ENCODE measurements around the gene MICAL2. TPM values are rescaled to one million over a fixed set of nuclear protein-coding genes. Genes with fewer than 3 reads are reported as not detected.

MICAL2 gene
- total and polyA plus RNA-seq, 3 experiments from 2014 or later: 32.4 to 147 (median 146) TPM

- ChIA-PET POLR2A (no interaction called here), CTCF (interaction anchor here (1.0 to 3.0 kb wide), 4 partner anchors 13 to 133 kb away, joined by 3 to 12 read pairs (median 4); no protein-coding TSS in a partner anchor)
- DNase-seq: no peak
- Mint-ChIP-seq H3K36me3 (no peaks in the 10 kb centered on the region), H3K27ac (peak overlapping the region in 4 of 8 donors; percentile 25 to 91 (median 50)), H3K4me1 (peaks cover 18 to 32% (median 29%) of the 10 kb centered on the region in 3 donors), H3K4me3 (peak overlapping the region in 3 of 7 donors; percentile 24 to 54 (median 44)), H3K27me3 (peaks cover 2 to 3% of the 10 kb centered on the region in 2 donors), H3K9me3 (no peaks in the 10 kb centered on the region)
- Histone ChIP-seq H3K4me3 (ENCODE audit: low read length) (no peak overlapping the region), H3K27me3 (ENCODE audit: insufficient read depth, low read length, poor library complexity, severe bottlenecking) (no peaks in the 10 kb centered on the region), H3K4me1 (ENCODE audit: insufficient read depth, low read length) (no peaks in the 10 kb centered on the region), H3K27ac (ENCODE audit: low read depth, low read length) (no peak overlapping the region), H3K36me3 (ENCODE audit: insufficient read depth, low read length) (no peaks in the 10 kb centered on the region), H3K9me3 (ENCODE audit: low read length) (no peaks in the 10 kb centered on the region)
Observed at GRCh38 chr11:12103411-12104225, 6.8 kb upstream of the MICAL2 start.

- CTCF ChIA-PET: no interaction called here
- H3K36me3 Mint-ChIP-seq: peaks cover 0 to 2% (median 0%) of the 10 kb centered on the region in 3 donors
- Histone ChIP-seq H3K27me3 (ENCODE audit: insufficient read depth, low read length, poor library complexity, severe bottlenecking) (no peaks in the 10 kb centered on the region), H3K4me3 (ENCODE audit: low read length) (no peak overlapping the region), H3K36me3 (ENCODE audit: insufficient read depth, low read length) (no peaks in the 10 kb centered on the region), H3K9me3 (ENCODE audit: low read length) (no peaks in the 10 kb centered on the region), H3K4me1 (ENCODE audit: insufficient read depth, low read length) (peaks cover 8% of the 10 kb centered on the region), H3K27ac (ENCODE audit: low read depth, low read length) (no peak overlapping the region)
- H3K4me1 Mint-ChIP-seq: peaks cover 21 to 37% (median 31%) of the 10 kb centered on the region in 3 donors
- H3K27me3 Mint-ChIP-seq: peaks cover 0 to 2% of the 10 kb centered on the region in 2 donors
- POLR2A ChIA-PET: no interaction called here
- H3K27ac Mint-ChIP-seq: peak overlapping the region in 2 of 8 donors; percentile 3 to 23
- no peak for DNase-seq
- peak overlapping the region in 1 of 7 donors; percentile 46 for H3K4me3 Mint-ChIP-seq
- no peaks in the 10 kb centered on the region for H3K9me3 Mint-ChIP-seq
Observed at GRCh38 chr11:12105471-12105870, 4.9 kb upstream of the MICAL2 start.

GRCh38 chr11:12106101-12106500 lies 4.3 kb upstream of the MICAL2 start:
- no peaks in the 10 kb centered on the region for H3K9me3 Mint-ChIP-seq
- H3K4me1 ChIP-seq (ENCODE audit: insufficient read depth, low read length): peaks cover 10% of the 10 kb centered on the region
- H3K27ac Mint-ChIP-seq: peak overlapping the region in 4 of 8 donors; percentile 3 to 59 (median 32)
- H3K36me3 ChIP-seq (ENCODE audit: insufficient read depth, low read length): no peaks in the 10 kb centered on the region
- H3K36me3 Mint-ChIP-seq: peaks cover 0 to 2% (median 0%) of the 10 kb centered on the region in 3 donors
- H3K9me3 ChIP-seq (ENCODE audit: low read length): no peaks in the 10 kb centered on the region
- POLR2A ChIA-PET: no interaction called here
- H3K4me1 Mint-ChIP-seq: peaks cover 23 to 37% (median 34%) of the 10 kb centered on the region in 3 donors
- CTCF ChIA-PET: no interaction called here
- H3K27me3 ChIP-seq (ENCODE audit: insufficient read depth, low read length, poor library complexity, severe bottlenecking): no peaks in the 10 kb centered on the region
- H3K4me3 ChIP-seq (ENCODE audit: low read length): no peak overlapping the region
- peaks cover 0 to 2% of the 10 kb centered on the region in 2 donors for H3K27me3 Mint-ChIP-seq
- DNase-seq: no peak
- no peak overlapping the region for H3K4me3 Mint-ChIP-seq
- H3K27ac ChIP-seq (ENCODE audit: low read depth, low read length): no peak overlapping the region

GRCh38 chr11:12106501-12106900 lies 3.9 kb upstream of the MICAL2 start:
- H3K27me3 ChIP-seq (ENCODE audit: insufficient read depth, low read length, poor library complexity, severe bottlenecking): no peaks in the 10 kb centered on the region
- ChIA-PET CTCF (no interaction called here), POLR2A (no interaction called here)
- H3K4me3 ChIP-seq (ENCODE audit: low read length): no peak overlapping the region
- Mint-ChIP-seq H3K4me3 (no peak overlapping the region), H3K4me1 (peaks cover 26 to 39% (median 36%) of the 10 kb centered on the region in 3 donors), H3K9me3 (no peaks in the 10 kb centered on the region), H3K27me3 (peaks cover 0 to 2% of the 10 kb centered on the region in 2 donors), H3K36me3 (peaks cover 0 to 2% (median 0%) of the 10 kb centered on the region in 3 donors), H3K27ac (peak overlapping the region in 2 of 8 donors; percentile 17 to 33)
- H3K27ac ChIP-seq (ENCODE audit: low read depth, low read length): no peak overlapping the region
- no peaks in the 10 kb centered on the region for H3K9me3 ChIP-seq (ENCODE audit: low read length)
- DNase-seq: no peak
- no peaks in the 10 kb centered on the region for H3K36me3 ChIP-seq (ENCODE audit: insufficient read depth, low read length)
- peaks cover 14% of the 10 kb centered on the region for H3K4me1 ChIP-seq (ENCODE audit: insufficient read depth, low read length)

GRCh38 chr11:12108875-12109453 lies 1.4 kb upstream of the MICAL2 start:
- Histone ChIP-seq H3K4me3 (ENCODE audit: low read length) (no peak overlapping the region), H3K27ac (ENCODE audit: low read depth, low read length) (no peak overlapping the region), H3K36me3 (ENCODE audit: insufficient read depth, low read length) (no peaks in the 10 kb centered on the region), H3K27me3 (ENCODE audit: insufficient read depth, low read length, poor library complexity, severe bottlenecking) (no peaks in the 10 kb centered on the region), H3K4me1 (ENCODE audit: insufficient read depth, low read length) (peaks cover 17% of the 10 kb centered on the region), H3K9me3 (ENCODE audit: low read length) (no peaks in the 10 kb centered on the region)
- Mint-ChIP-seq H3K4me3 (peak overlapping the region; percentile 15 to 91 (median 63)), H3K4me1 (peaks cover 22 to 45% (median 40%) of the 10 kb centered on the region in 3 donors), H3K27me3 (peaks cover 0 to 2% of the 10 kb centered on the region in 2 donors), H3K36me3 (peaks cover 0 to 2% (median 0%) of the 10 kb centered on the region in 3 donors), H3K9me3 (no peaks in the 10 kb centered on the region), H3K27ac (peak overlapping the region in 5 of 8 donors; percentile 16 to 68 (median 48))
- POLR2A ChIA-PET: interaction anchor here (0.6 to 0.7 kb wide), 2 partner anchors 10 to 11 kb away, joined by 3 to 5 read pairs; no protein-coding TSS in a partner anchor
- CTCF ChIA-PET: interaction anchor here (0.6 to 3.6 kb wide), 4 partner anchors 9 to 172 kb away, joined by 3 to 13 read pairs (median 4); no protein-coding TSS in a partner anchor
- no peak for DNase-seq

GRCh38 chr11:12109591-12110196 lies 696 bp upstream of the MICAL2 start:
- no peaks in the 10 kb centered on the region for H3K9me3 ChIP-seq (ENCODE audit: low read length)
- no peaks in the 10 kb centered on the region for H3K36me3 ChIP-seq (ENCODE audit: insufficient read depth, low read length)
- ChIA-PET POLR2A (interaction anchor here (0.7 kb wide), 1 partner anchor 11 kb away, joined by 5 read pairs; no protein-coding TSS in a partner anchor), CTCF (interaction anchor here (1.1 to 3.6 kb wide), 3 partner anchors 47 to 172 kb away, joined by 3 to 13 read pairs (median 4); no protein-coding TSS in a partner anchor)
- peak overlapping the region; percentile 24 for H3K27ac ChIP-seq (ENCODE audit: low read depth, low read length)
- Mint-ChIP-seq H3K27ac (peak overlapping the region; percentile 34 to 89 (median 72)), H3K4me1 (peaks cover 22 to 50% (median 40%) of the 10 kb centered on the region in 3 donors), H3K27me3 (peaks cover 0 to 2% of the 10 kb centered on the region in 2 donors), H3K4me3 (peak overlapping the region; percentile 78 to 91 (median 83)), H3K36me3 (peaks cover 0 to 2% (median 0%) of the 10 kb centered on the region in 3 donors), H3K9me3 (no peaks in the 10 kb centered on the region)
- H3K27me3 ChIP-seq (ENCODE audit: insufficient read depth, low read length, poor library complexity, severe bottlenecking): no peaks in the 10 kb centered on the region
- no peak for DNase-seq
- peak overlapping the region; percentile 68 for H3K4me3 ChIP-seq (ENCODE audit: low read length)
- H3K4me1 ChIP-seq (ENCODE audit: insufficient read depth, low read length): peaks cover 17% of the 10 kb centered on the region

GRCh38 chr11:12110714-12111548 lies 541 bp downstream of the MICAL2 start:
- Histone ChIP-seq H3K36me3 (ENCODE audit: insufficient read depth, low read length) (no peaks in the 10 kb centered on the region), H3K27ac (ENCODE audit: low read depth, low read length) (peak overlapping the region; percentile 16), H3K9me3 (ENCODE audit: low read length) (no peaks in the 10 kb centered on the region), H3K4me3 (ENCODE audit: low read length) (peak overlapping the region; percentile 47), H3K27me3 (ENCODE audit: insufficient read depth, low read length, poor library complexity, severe bottlenecking) (no peaks in the 10 kb centered on the region), H3K4me1 (ENCODE audit: insufficient read depth, low read length) (peaks cover 17% of the 10 kb centered on the region)
- ChIA-PET POLR2A (interaction anchor here (0.6 to 0.7 kb wide), 2 partner anchors 41 to 114 kb away, joined by 3 to 7 read pairs; no protein-coding TSS in a partner anchor), CTCF (interaction anchor here (1.5 to 3.6 kb wide), 2 partner anchors 49 to 126 kb away, joined by 3 to 13 read pairs; no protein-coding TSS in a partner anchor)
- no peaks in the 10 kb centered on the region for H3K9me3 Mint-ChIP-seq
- H3K27ac Mint-ChIP-seq: peak overlapping the region in 4 of 8 donors; percentile 9 to 72 (median 60)
- peak in 4 of 5 donors; percentile 15 to 64 (median 24) for DNase-seq
- H3K4me1 Mint-ChIP-seq: peaks cover 20 to 47% (median 40%) of the 10 kb centered on the region in 3 donors
- peak overlapping the region; percentile 75 to 93 (median 80) for H3K4me3 Mint-ChIP-seq
- H3K36me3 Mint-ChIP-seq: peaks cover 0 to 2% (median 0%) of the 10 kb centered on the region in 3 donors
- no peaks in the 10 kb centered on the region for H3K27me3 Mint-ChIP-seq
